H9 (cell line): ENCODE measurements around the gene GSC2. TPM values are rescaled to one million over a fixed set of nuclear protein-coding genes. Genes with fewer than 3 reads are reported as not detected.

ENCODE experiments used
- DNase-seq: peaks from one replicate; pipeline ENCODE4 v3.0.0-alpha.2; 2017
- H2AFZ ChIP-seq: one replicate; pipeline ENCODE4 v1.6.1; 2013; ENCODE audit warnings: mild to moderate bottlenecking, low read length, control low read depth, moderate library complexity
- H2AK5ac ChIP-seq: 2 replicates; pipeline ENCODE4 v1.6.1; 2013; ENCODE audit warnings: low read length, control low read depth, mixed read lengths; ENCODE audit not compliant: insufficient read length
- H2BK120ac ChIP-seq: one replicate; pipeline ENCODE4 v1.6.1; 2013; ENCODE audit warnings: low read depth, mild to moderate bottlenecking, low read length, control low read depth, inconsistent platforms; ENCODE audit not compliant: poor library complexity, severe bottlenecking
- H2BK12ac ChIP-seq: 2 replicates; pipeline ENCODE4 v1.6.1; 2013; ENCODE audit warnings: low read length, control low read depth, mixed read lengths, low read depth; ENCODE audit not compliant: insufficient read length
- H2BK15ac ChIP-seq: 2 replicates; pipeline ENCODE4 v1.6.1; 2013; ENCODE audit warnings: low read depth, low read length, control low read depth
- H2BK20ac ChIP-seq: one replicate; pipeline ENCODE4 v1.6.1; 2013; ENCODE audit warnings: low read depth, mild to moderate bottlenecking, low read length, control low read depth, inconsistent platforms; ENCODE audit not compliant: poor library complexity, severe bottlenecking
- H2BK5ac ChIP-seq: 2 replicates; pipeline ENCODE4 v1.6.1; 2013; ENCODE audit warnings: low read length, control low read depth, mixed read lengths; ENCODE audit not compliant: insufficient read length
- H3K14ac ChIP-seq: 2 replicates; pipeline ENCODE4 v1.6.1; 2013; ENCODE audit warnings: low read length, control low read depth; ENCODE audit not compliant: insufficient read depth
- H3K18ac ChIP-seq: 2 replicates; pipeline ENCODE4 v1.6.1; 2013; ENCODE audit warnings: low read depth, mild to moderate bottlenecking, mixed read lengths, low read length, control low read depth; ENCODE audit not compliant: insufficient read length
- H3K23ac ChIP-seq: 2 replicates; pipeline ENCODE4 v1.6.1; 2013; ENCODE audit warnings: low read length, control low read depth, mixed read lengths, low read depth; ENCODE audit not compliant: insufficient read length
- H3K23me2 ChIP-seq: 2 replicates; pipeline ENCODE4 v1.6.1; 2013; ENCODE audit warnings: low read depth, mild to moderate bottlenecking, mixed read lengths, low read length, control low read depth; ENCODE audit not compliant: insufficient read length, poor library complexity, severe bottlenecking
- H3K27ac ChIP-seq: 2 replicates; pipeline ENCODE4 v1.5.1; 2013; ENCODE audit warnings: low read length, control low read depth, mixed read lengths, low read depth; ENCODE audit not compliant: insufficient read length
- H3K27me3 ChIP-seq: 2 replicates; pipeline ENCODE4 v1.6.1; 2013; ENCODE audit warnings: low read length, control low read depth, inconsistent platforms; ENCODE audit not compliant: insufficient read depth
- H3K4ac ChIP-seq: 2 replicates; pipeline ENCODE4 v1.6.1; 2013; ENCODE audit warnings: low read depth, mild to moderate bottlenecking, control low read depth, inconsistent platforms, low read length, moderate library complexity
- H3K4me1 ChIP-seq: 2 replicates; pipeline ENCODE4 v1.6.1; 2013; ENCODE audit warnings: low read length, control low read depth, inconsistent platforms; ENCODE audit not compliant: insufficient read depth
- H3K4me2 ChIP-seq: 2 replicates; pipeline ENCODE4 v1.6.1; 2013; ENCODE audit warnings: low read length, control low read depth, mixed read lengths; ENCODE audit not compliant: insufficient read length, insufficient read depth
- H3K56ac ChIP-seq: 2 replicates; pipeline ENCODE4 v1.6.1; 2013; ENCODE audit warnings: low read depth, mild to moderate bottlenecking, mixed read lengths, low read length, control low read depth; ENCODE audit not compliant: insufficient read length
- H3K79me1 ChIP-seq: 2 replicates; pipeline ENCODE4 v1.6.1; 2013; ENCODE audit warnings: low read depth, mild to moderate bottlenecking, moderate library complexity, low read length, control low read depth, inconsistent platforms; ENCODE audit not compliant: insufficient read depth, poor library complexity, severe bottlenecking
- H3K79me2 ChIP-seq: 2 replicates; pipeline ENCODE4 v1.6.1; 2013; ENCODE audit warnings: low read length, control low read depth, inconsistent platforms; ENCODE audit not compliant: insufficient read depth
- H3K9ac ChIP-seq: 2 replicates; pipeline ENCODE4 v1.6.1; 2013; ENCODE audit warnings: low read length, control low read depth, mixed read lengths; ENCODE audit not compliant: insufficient read length; ENCODE audit errors: extremely low read depth
- H3K9me3 ChIP-seq: one replicate; pipeline ENCODE4 v1.6.1; 2013; ENCODE audit warnings: low read depth, low read length, inconsistent platforms; ENCODE audit not compliant: control insufficient read depth
- H3T11ph ChIP-seq: one replicate; pipeline ENCODE4 v1.6.1; 2013; ENCODE audit warnings: mild to moderate bottlenecking, low read length, control low read depth, inconsistent platforms
- H4K20me1 ChIP-seq: one replicate; pipeline ENCODE4 v1.6.1; 2013; ENCODE audit not compliant: control insufficient read depth, insufficient read length, insufficient read depth
- H4K5ac ChIP-seq: 2 replicates; pipeline ENCODE4 v1.6.1; 2013; ENCODE audit warnings: low read depth, mild to moderate bottlenecking, mixed read lengths, low read length, control low read depth; ENCODE audit not compliant: insufficient read length
- H4K8ac ChIP-seq: replicated peaks from 2 replicates; pipeline ENCODE4 v1.6.1; 2013; ENCODE audit warnings: low read length, control low read depth, mixed read lengths, low read depth; ENCODE audit not compliant: insufficient read length
- H4K91ac ChIP-seq: 2 replicates; pipeline ENCODE4 v1.6.1; 2013; ENCODE audit warnings: low read depth, mild to moderate bottlenecking, moderate library complexity, mixed read lengths, low read length, control low read depth; ENCODE audit not compliant: insufficient read length
- H3K27ac Mint-ChIP-seq, 3 experiments: 2 replicates in 2 of 3; 3 replicates in 1 of 3; pipeline ENCODE4 v1.8.0; 2020 to 2021; ENCODE audit warnings: mixed read lengths in 3 of 3, mild to moderate bottlenecking in 1 of 3, moderate library complexity in 1 of 3
- H3K27me3 Mint-ChIP-seq: 2 replicates; pipeline ENCODE4 v1.8.0; 2021; ENCODE audit warnings: low read depth, mild to moderate bottlenecking, moderate library complexity, mixed read lengths
- H3K36me3 Mint-ChIP-seq, 3 experiments: 2 replicates in 2 of 3; 3 replicates in 1 of 3; pipeline ENCODE4 v1.8.0; 2020 to 2021; ENCODE audit warnings: low read depth in 3 of 3, mixed read lengths in 3 of 3; ENCODE audit not compliant: insufficient read depth in 1 of 3
- H3K4me1 Mint-ChIP-seq, 2 experiments: 2 replicates each; pipeline ENCODE4 v1.8.0; 2020; ENCODE audit warnings: mixed read lengths in 2 of 2
- H3K4me3 Mint-ChIP-seq, 2 experiments: 2 replicates in 1 of 2; 3 replicates in 1 of 2; pipeline ENCODE4 v1.8.0; 2020 to 2021; ENCODE audit warnings: mild to moderate bottlenecking in 2 of 2, mixed read lengths in 2 of 2, moderate library complexity in 1 of 2
- H3K9me3 Mint-ChIP-seq, 2 experiments: 2 replicates in 1 of 2; 3 replicates in 1 of 2; pipeline ENCODE4 v1.8.0; 2020; ENCODE audit warnings: mild to moderate bottlenecking in 2 of 2, mixed read lengths in 2 of 2, moderate library complexity in 1 of 2
- CTCF ChIP-seq: fragments of 200-600 bp; sonication (generic); conservative IDR thresholded peaks from 3 replicates; pipeline ENCODE4 v1.8.0; 2021; ENCODE audit warnings: antibody characterized with exemption, mild to moderate bottlenecking
- WGBS: extraction: QIAGEN DNeasy Blood & Tissue Kit; methylation state at CpG from one replicate; pipeline ENCODE4 v1.1.7; 2013; ENCODE audit warnings: missing lambda C conversion rate, low lambda C conversion rate, mixed read lengths; ENCODE audit not compliant: insufficient read length; ENCODE audit errors: extremely low coverage; 5-methylcytosine and 5-hydroxymethylcytosine counted together
- total RNA-seq: library from RNA; stranded (reverse); gene quantifications from 2 replicates; pipeline ENCODE4 v1.2.1, GENCODE V29; 2021

GSC2 gene
- total RNA-seq, 1 experiment from 2014 or later = 0.22 TPM

GRCh38 chr22:19181786-19182471, 31.8 kb upstream of the GSC2 start:
- H3K27me3 ChIP-seq = no peaks in the 10 kb centered on the region
- H4K5ac ChIP-seq = no peak overlapping the region
- no peak overlapping the region for H3K4me3 Mint-ChIP-seq

More at GRCh38 chr22:19181786-19182471, 31.8 kb upstream of the GSC2 start:
- no peak overlapping the region for H2BK120ac ChIP-seq
- H3K9me3 ChIP-seq = no peaks in the 10 kb centered on the region
- no peak overlapping the region for H3T11ph ChIP-seq
- Mint-ChIP-seq H3K4me1 (peaks cover 14 to 15% of the 10 kb centered on the region in 2 experiments), H3K27me3 (no peaks in the 10 kb centered on the region), H3K9me3 (no peaks in the 10 kb centered on the region), H3K36me3 (0 out of 7 replicates have a peak, but pooled peaks cover 0 to 3% (median 0%) of the 10 kb centered on the region in 3 experiments), H3K27ac (peak overlapping the region in 2 of 3 experiments; percentile 90 to 94; a peak in 4 of 7 replicates)
- no peak overlapping the region for H2AFZ ChIP-seq
- H2AK5ac ChIP-seq = no peak overlapping the region
- no peaks in the 10 kb centered on the region; the same call in 1 of the 2 replicates for H3K4me1 ChIP-seq
- peaks cover 5% of the 10 kb centered on the region for H3K23me2 ChIP-seq
- no peak overlapping the region for H3K14ac ChIP-seq
- no peak overlapping the region for H4K91ac ChIP-seq
- no peaks in the 10 kb centered on the region for H3K79me2 ChIP-seq
- H3K79me1 ChIP-seq = no peaks in the 10 kb centered on the region
- H4K20me1 ChIP-seq = no peaks in the 10 kb centered on the region
- H3K4ac ChIP-seq = no peak overlapping the region
- no peak overlapping the region for H3K23ac ChIP-seq
- no peak overlapping the region for H3K27ac ChIP-seq
- TF ChIP-seq CTCF = no peak
- H3K18ac ChIP-seq = no peak overlapping the region
- H2BK20ac ChIP-seq = no peak overlapping the region
- no peak overlapping the region for H2BK12ac ChIP-seq
- no peak overlapping the region for H3K9ac ChIP-seq
- no peak overlapping the region for H3K56ac ChIP-seq
- no peak overlapping the region for H4K8ac ChIP-seq
- H2BK5ac ChIP-seq = no peak overlapping the region
- H3K4me2 ChIP-seq = no peak overlapping the region
- WGBS = no CpG with 5 or more reads among the region's 12 CpGs
- H2BK15ac ChIP-seq = no peak overlapping the region
- DNase-seq = no peak
